ENCODE data around the gene LRRC74B.

DNA sequence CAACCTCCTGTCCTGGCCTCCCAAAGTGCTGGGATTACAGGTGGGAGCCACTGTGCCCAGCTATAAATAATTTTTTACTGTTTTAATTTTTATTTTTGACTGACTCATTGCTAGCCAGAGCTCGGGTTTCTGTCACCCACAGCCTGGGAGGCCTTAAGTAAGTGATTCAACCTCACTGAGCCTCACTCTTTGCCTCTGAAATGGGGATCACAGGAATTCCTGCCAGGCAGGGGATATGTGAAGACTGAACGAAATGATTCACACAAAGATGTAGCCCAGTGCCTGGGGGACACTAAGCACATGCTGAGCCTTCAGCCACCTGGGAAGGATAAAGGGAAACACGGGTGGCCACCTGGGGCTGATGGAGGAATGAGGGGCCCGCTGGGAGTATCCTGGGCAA is 3.8 kb upstream of the LRRC74B start:
- TF ChIP-seq CTCF (IDR thresholded peaks at IDR 0.05 in 4 of 5, conservative IDR thresholded peaks at IDR 0.05 in 1 of 5) (no peak), POLR2A (IDR thresholded peaks at IDR 0.05) (no peak)
